ENCODE results near the gene GATA2. TPM values are rescaled to one million over a fixed set of nuclear protein-coding genes. Genes with fewer than 3 reads are reported as not detected.

GATA2 gene
- total and polyA plus RNA-seq, 2 of the 8 experiments (the other 6 are each of a cell fraction or from before 2014, with no cell fraction given): 0.03 to 0.30 TPM

- Histone ChIP-seq H3K27me3 (replicated peaks in 1 of 4; ENCODE audit: control insufficient read depth in 3 of 4, extremely low read depth in 1 of 4, insufficient read depth in 3 of 4, low read length in 3 of 4) (peaks cover 0 to 13% (median 11%) of the 10 kb centered on the region in 4 experiments; a peak in 3 of 7 replicates), H3K14ac (ENCODE audit: insufficient read length) (no peak overlapping the region), H2BK12ac (ENCODE audit: low read depth, low read length) (no peak overlapping the region), H4K8ac (ENCODE audit: extremely low read depth, insufficient read depth, low read length) (no peak overlapping the region), H4K5ac (ENCODE audit: insufficient read length, low read depth, low read length) (no peak overlapping the region), H2AK5ac (ENCODE audit: low read depth, low read length) (no peak overlapping the region), H3K9ac (replicated peaks in 1 of 4; ENCODE audit: extremely low read depth in 1 of 4, low read depth in 3 of 4, low read length in 3 of 4) (no peak overlapping the region), H3K4me2 (ENCODE audit: insufficient read depth in 1 of 2, low read depth in 2 of 2, low read length in 2 of 2) (no peak overlapping the region), H3K9me3 (ENCODE audit: insufficient read depth in 2 of 2, low read depth in 1 of 2, low read length in 1 of 2) (no peaks in the 10 kb centered on the region), H3K4me1 (replicated peaks in 1 of 4; ENCODE audit: control insufficient read depth in 3 of 4, insufficient read depth in 4 of 4, low read length in 3 of 4) (peaks cover 0 to 2% (median 0%) of the 10 kb centered on the region in 4 experiments; a peak in 2 of 7 replicates), H4K20me1 (replicated peaks in 1 of 2; ENCODE audit: control insufficient read depth in 1 of 2, insufficient read depth in 2 of 2, low read length in 2 of 2) (peaks cover 0 to 4% of the 10 kb centered on the region in 2 experiments), H2BK20ac (ENCODE audit: low read length) (no peak overlapping the region), H3K23ac (ENCODE audit: insufficient read length) (no peak overlapping the region), H3K18ac (ENCODE audit: extremely low read depth, low read length) (no peak overlapping the region), H3K4me3 (ENCODE audit: extremely low read depth in 1 of 4, insufficient read depth in 2 of 4, low read depth in 3 of 4, low read length in 4 of 4) (no peak overlapping the region), H2BK5ac (ENCODE audit: low read depth, low read length) (no peak overlapping the region), H2BK120ac (replicated peaks; ENCODE audit: low read depth, low read length) (no peak overlapping the region), H3K56ac (replicated peaks; ENCODE audit: insufficient read length, low read depth, low read length) (no peak overlapping the region), H2AFZ (ENCODE audit: low read length) (no peak overlapping the region), H3K27ac (ENCODE audit: low read depth, low read length) (no peak overlapping the region), H3K36me3 (ENCODE audit: control insufficient read depth in 2 of 4, insufficient read depth in 4 of 4, low read length in 3 of 4) (no peaks in the 10 kb centered on the region), H3K4ac (replicated peaks; ENCODE audit: insufficient read length, low read depth, low read length) (no peak overlapping the region), H4K91ac (replicated peaks; ENCODE audit: insufficient read length, low read length) (no peak overlapping the region), H3K79me2 (ENCODE audit: control insufficient read depth in 1 of 2, insufficient read depth in 2 of 2, low read length in 2 of 2) (no peaks in the 10 kb centered on the region), H3K23me2 (ENCODE audit: low read depth, low read length) (no peaks in the 10 kb centered on the region; the same call in 1 of the 2 replicates), H2BK15ac (ENCODE audit: low read length) (no peak overlapping the region), H3K79me1 (ENCODE audit: low read depth, low read length) (no peaks in the 10 kb centered on the region; the same call in 1 of the 2 replicates)
- TF ChIP-seq CTCF (IDR thresholded peaks at IDR 0.05; ENCODE audit: control extremely low read depth in 1 of 3, insufficient read depth in 1 of 3, low read depth in 1 of 3, low read length in 3 of 3) (peak in 2 of 3 experiments; percentile 29 to 35; a peak in 1 of 4 replicates), SIRT6 (IDR thresholded peaks at IDR 0.05; ENCODE audit: low read length) (no peak), RAD21 (IDR thresholded peaks at IDR 0.05 in 1 of 2, conservative IDR thresholded peaks at IDR 0.05 in 1 of 2; ENCODE audit: low read depth in 2 of 2, low read length in 2 of 2) (peak; percentile 21 to 45; a peak in 2 of 4 replicates), GTF2F1 (IDR thresholded peaks at IDR 0.05; ENCODE audit: borderline replicate concordance, low read depth, low read length) (no peak), KDM5A (IDR thresholded peaks at IDR 0.05; ENCODE audit: low read length) (no peak), SP2 (IDR thresholded peaks at IDR 0.05; ENCODE audit: low read length) (no peak)
- WGBS, 2 experiments (ENCODE audit: extremely low coverage in 1 of 2, insufficient coverage in 1 of 2, insufficient read length in 1 of 2, insufficient replicate concordance in 2 of 2, low coverage in 1 of 2, low lambda C conversion rate in 2 of 2, missing lambda C conversion rate in 1 of 2): 80% methylated on average over 7 of the region's 7 CpGs; no CpG with 5 or more reads in 1 of the 2 experiments
- POLR2A ChIA-PET (ENCODE audit: partially characterized antibody): no interaction called here
- FAIRE-seq: no peak
- DNase-seq (ENCODE audit: low read depth in 1 of 2, low spot score in 2 of 2): no peak
- CTCF ChIA-PET (ENCODE audit: partially characterized antibody): interaction anchor here (1.0 to 12.7 kb wide), 13 partner anchors 9 to 121 kb away, joined by 3 to 135 read pairs (median 6); no protein-coding TSS in a partner anchor
Measured at GRCh38 chr3:128464188-128464587, 28.8 kb downstream of the GATA2 start.
